ENCODE data around the gene CBFA2T3. TPM values are rescaled to one million over a fixed set of nuclear protein-coding genes. Genes with fewer than 3 reads are reported as not detected.

CBFA2T3 gene
- total and polyA plus RNA-seq, 2 donors (not counting 1 experiment from before 2014, with no cell fraction given) = 40.8 to 58.3 TPM

GRCh38 chr16:88922114-88922825 is 54.7 kb downstream of the CBFA2T3 start:
- intact Hi-C loops (cut with micrococcal nuclease) = loop anchor here (5.0 kb wide), 1 partner anchor 195 kb away; no protein-coding TSS in a partner anchor
- Mint-ChIP-seq H3K27ac (peak overlapping the region; percentile 87), H3K4me3 (peak overlapping the region; percentile 77), H3K4me1 (peaks cover 68% of the 10 kb centered on the region), H3K9me3 (ENCODE audit: insufficient read depth) (no peaks in the 10 kb centered on the region), H3K27me3 (no peaks in the 10 kb centered on the region)
- ChIA-PET POLR2A (interaction anchor here (0.6 kb wide), 1 partner anchor 56 kb away, joined by 3 read pairs; no protein-coding TSS in a partner anchor), CTCF (interaction anchor here (1.5 to 2.4 kb wide), 2 partner anchors 13 to 245 kb away, joined by 3 to 9 read pairs; no protein-coding TSS in a partner anchor)
- DNase-seq (no peak), ATAC-seq (ENCODE audit: low read depth) (no peak)
- no peaks in the 10 kb centered on the region for H3K27me3 ChIP-seq (replicated peaks in 1 of 4; ENCODE audit: control extremely low read depth in 1 of 4, control insufficient read depth in 3 of 4, insufficient read depth in 4 of 4, low read length in 3 of 4)
- no peak overlapping the region for H3K9ac ChIP-seq (ENCODE audit: low read length)
- peaks cover 56 to 70% of the 10 kb centered on the region in 2 donors for H3K4me1 ChIP-seq (ENCODE audit: control insufficient read depth in 2 of 2, insufficient read depth in 2 of 2, low read length in 2 of 2)
- H3K4me2 ChIP-seq (replicated peaks; ENCODE audit: low read depth, low read length, poor library complexity, severe bottlenecking) = peak overlapping the region; percentile 78
- no peaks in the 10 kb centered on the region for H3K9me3 ChIP-seq (ENCODE audit: control extremely low read depth in 1 of 3, control insufficient read depth in 2 of 3, insufficient read depth in 1 of 3, low read length in 2 of 3)
- no peak for TF ChIP-seq CTCF (IDR thresholded peaks at IDR 0.05)
- TF ChIP-seq EZH2 (IDR thresholded peaks at IDR 0.05; ENCODE audit: borderline replicate concordance, insufficient read depth, low read depth, low read length, poor library complexity, severe bottlenecking) = no peak
- no peak overlapping the region for H2AFZ ChIP-seq (ENCODE audit: insufficient read depth, low read depth, low read length, poor library complexity, severe bottlenecking)
- peaks cover 99% of the 10 kb centered on the region for H3K79me2 ChIP-seq (ENCODE audit: control insufficient read depth, insufficient read depth, low read length)
- H3K27ac ChIP-seq (ENCODE audit: low read length in 2 of 2) = peak overlapping the region; percentile 84 to 90
- H3K4me3 ChIP-seq (ENCODE audit: control extremely low read depth in 1 of 5, extremely low read depth in 1 of 5, insufficient read depth in 1 of 5, low read depth in 2 of 5, low read length in 4 of 5) = no peak overlapping the region
- WGBS (ENCODE audit: insufficient coverage) = 48% methylated on average over 26 of the region's 26 CpGs
- peaks cover 0 to 19% of the 10 kb centered on the region in 2 experiments for H3K36me3 ChIP-seq (replicated peaks in 1 of 2; ENCODE audit: control extremely low read depth in 1 of 2, control insufficient read depth in 1 of 2, extremely low read depth in 1 of 2, insufficient read depth in 2 of 2, low read length in 1 of 2)
- peaks cover 92% of the 10 kb centered on the region for H4K20me1 ChIP-seq (ENCODE audit: control insufficient read depth, insufficient read depth, low read length, poor library complexity, severe bottlenecking)

- intact Hi-C loops (cut with micrococcal nuclease) = loop anchor here (2.0 to 5.0 kb wide), 2 partner anchors 65 to 196 kb away; partner anchors contain the start of genes GALNS and TRAPPC2L
- ChIA-PET CTCF (no interaction called here), POLR2A (interaction anchor here (0.7 to 0.9 kb wide), 3 partner anchors 11 to 177 kb away, joined by 3 to 12 read pairs (median 4); no protein-coding TSS in a partner anchor)
- Mint-ChIP-seq H3K27ac (peak overlapping the region; percentile 87), H3K4me1 (peaks cover 63% of the 10 kb centered on the region), H3K9me3 (ENCODE audit: insufficient read depth) (no peaks in the 10 kb centered on the region), H3K4me3 (peak overlapping the region; percentile 77), H3K27me3 (no peaks in the 10 kb centered on the region)
- Histone ChIP-seq H3K27me3 (replicated peaks in 1 of 4; ENCODE audit: control extremely low read depth in 1 of 4, control insufficient read depth in 3 of 4, insufficient read depth in 4 of 4, low read length in 3 of 4) (no peaks in the 10 kb centered on the region), H3K4me1 (ENCODE audit: control insufficient read depth in 2 of 2, insufficient read depth in 2 of 2, low read length in 2 of 2) (peaks cover 56 to 70% of the 10 kb centered on the region in 2 donors), H3K4me3 (ENCODE audit: control extremely low read depth in 1 of 5, extremely low read depth in 1 of 5, insufficient read depth in 1 of 5, low read depth in 2 of 5, low read length in 4 of 5) (no peak overlapping the region), H4K20me1 (ENCODE audit: control insufficient read depth, insufficient read depth, low read length, poor library complexity, severe bottlenecking) (peaks cover 92% of the 10 kb centered on the region), H3K36me3 (replicated peaks in 1 of 2; ENCODE audit: control extremely low read depth in 1 of 2, control insufficient read depth in 1 of 2, extremely low read depth in 1 of 2, insufficient read depth in 2 of 2, low read length in 1 of 2) (peaks cover 0 to 16% of the 10 kb centered on the region in 2 experiments), H3K4me2 (replicated peaks; ENCODE audit: low read depth, low read length, poor library complexity, severe bottlenecking) (peak overlapping the region; percentile 78), H2AFZ (ENCODE audit: insufficient read depth, low read depth, low read length, poor library complexity, severe bottlenecking) (no peak overlapping the region), H3K9me3 (ENCODE audit: control extremely low read depth in 1 of 3, control insufficient read depth in 2 of 3, insufficient read depth in 1 of 3, low read length in 2 of 3) (no peaks in the 10 kb centered on the region), H3K27ac (ENCODE audit: low read length in 2 of 2) (peak overlapping the region; percentile 84 to 90), H3K79me2 (ENCODE audit: control insufficient read depth, insufficient read depth, low read length) (peaks cover 99% of the 10 kb centered on the region), H3K9ac (ENCODE audit: low read length) (no peak overlapping the region)
- DNase-seq (peak; percentile 61), ATAC-seq (ENCODE audit: low read depth) (no peak)
- TF ChIP-seq CTCF (IDR thresholded peaks at IDR 0.05) = no peak
- TF ChIP-seq EZH2 (IDR thresholded peaks at IDR 0.05; ENCODE audit: borderline replicate concordance, insufficient read depth, low read depth, low read length, poor library complexity, severe bottlenecking) = no peak
- 8% methylated on average over 18 of the region's 19 CpGs for WGBS (ENCODE audit: insufficient coverage)
Observed at GRCh38 chr16:88921591-88921990, 55.4 kb downstream of the CBFA2T3 start.

All from B cell (primary cell).